ENCODE data around the gene NFATC1.

Gene NFATC1

DNA sequence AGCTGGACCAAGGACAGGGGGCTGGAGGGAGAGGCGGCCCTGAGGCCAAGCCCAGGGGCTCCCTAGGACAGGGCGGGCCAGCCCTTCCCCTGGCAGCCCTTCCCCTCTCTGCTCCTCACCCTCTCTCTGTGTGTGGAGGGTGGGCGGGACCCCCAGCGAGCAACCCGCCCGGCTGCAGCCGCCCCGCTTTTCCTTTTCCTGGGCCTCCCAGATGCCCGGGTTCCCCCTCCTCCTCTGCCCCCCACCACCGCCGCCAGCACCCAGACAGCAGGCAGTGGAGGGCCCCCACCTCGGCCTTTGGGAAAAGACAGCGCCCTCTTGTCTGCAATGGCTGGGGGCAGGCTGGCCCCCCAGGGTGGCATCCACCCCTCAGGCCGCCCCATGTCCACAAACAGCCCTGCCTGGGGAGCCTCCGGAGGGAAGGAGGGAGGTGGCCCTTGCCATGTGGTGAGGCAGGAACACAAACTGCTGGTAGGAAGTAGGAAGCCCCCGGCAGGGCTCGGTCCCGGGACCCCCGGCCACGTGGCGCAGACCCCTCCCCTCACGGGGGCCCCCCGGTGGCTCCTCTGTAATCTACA lies 148.7 kb downstream of the NFATC1 start:
- no peak for DNase-seq

DNA sequence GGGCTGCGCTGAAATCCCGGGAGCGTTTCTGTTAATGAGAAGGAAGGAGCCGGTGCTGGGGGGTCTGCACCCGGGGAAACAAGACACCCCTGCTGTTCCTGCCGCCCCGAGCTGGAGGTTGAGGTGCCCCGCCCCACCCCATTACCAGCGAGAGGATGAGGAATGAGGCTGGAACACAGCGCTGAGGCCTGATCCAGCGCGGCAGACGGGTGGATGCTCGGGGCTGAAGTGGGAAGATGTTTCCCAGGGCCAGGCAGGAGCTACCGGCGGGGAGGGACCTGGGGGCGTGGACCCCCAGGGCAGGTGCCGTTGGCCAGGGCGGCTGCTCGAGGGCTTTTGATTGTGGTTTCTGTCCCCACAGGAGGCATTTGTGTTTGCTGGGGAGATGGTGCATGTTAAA lies 149.5 kb downstream of the NFATC1 start:
- DNase-seq = no peak

DNA sequence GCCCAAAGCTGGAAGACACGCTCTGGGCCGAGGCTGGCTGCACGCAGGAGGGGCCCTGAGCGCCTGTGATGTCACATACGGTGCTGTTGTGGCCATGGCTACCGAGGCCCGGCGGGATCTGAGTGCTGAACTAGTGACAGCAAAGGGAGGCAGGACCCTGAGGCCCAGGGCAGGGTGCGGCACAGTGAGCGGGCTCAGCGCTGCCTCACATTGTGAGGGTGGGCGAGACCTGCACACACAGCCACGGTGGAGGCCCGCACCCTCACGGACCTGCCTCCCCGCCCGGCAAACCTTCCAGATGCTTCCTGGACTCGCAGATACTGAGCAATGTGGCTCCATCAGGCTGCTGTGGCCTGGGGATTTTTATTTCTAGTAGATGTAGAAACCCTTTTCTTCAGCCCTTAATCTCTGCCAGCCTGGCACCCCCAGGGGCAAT lies 150.0 kb downstream of the NFATC1 start:
- DNase-seq = no peak

DNA sequence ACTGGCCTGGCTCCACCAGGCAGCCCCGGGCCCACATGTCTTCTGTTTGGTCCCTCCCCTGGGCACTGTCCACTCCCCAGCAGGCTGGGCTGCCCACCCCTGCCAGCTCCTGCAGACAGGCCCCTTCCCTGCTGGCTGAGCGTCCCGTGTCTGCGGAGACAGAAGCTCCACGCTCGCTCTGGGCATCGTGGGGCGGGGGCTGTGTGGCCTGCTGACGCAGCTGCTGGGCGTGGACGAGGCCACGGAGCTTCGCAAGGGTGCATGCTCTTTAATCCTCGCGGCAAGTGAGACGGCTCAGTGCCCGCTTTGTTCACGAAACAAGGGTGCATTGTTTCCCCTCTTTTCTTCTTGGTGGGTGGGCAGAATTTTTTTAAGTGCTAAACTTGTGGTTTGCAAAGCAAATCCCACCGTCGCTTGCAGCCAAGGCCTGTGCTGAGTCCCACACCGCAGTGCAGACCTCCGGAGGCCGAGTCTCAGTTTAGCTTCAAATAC lies 151.1 kb downstream of the NFATC1 start:
- no peak for DNase-seq

DNA sequence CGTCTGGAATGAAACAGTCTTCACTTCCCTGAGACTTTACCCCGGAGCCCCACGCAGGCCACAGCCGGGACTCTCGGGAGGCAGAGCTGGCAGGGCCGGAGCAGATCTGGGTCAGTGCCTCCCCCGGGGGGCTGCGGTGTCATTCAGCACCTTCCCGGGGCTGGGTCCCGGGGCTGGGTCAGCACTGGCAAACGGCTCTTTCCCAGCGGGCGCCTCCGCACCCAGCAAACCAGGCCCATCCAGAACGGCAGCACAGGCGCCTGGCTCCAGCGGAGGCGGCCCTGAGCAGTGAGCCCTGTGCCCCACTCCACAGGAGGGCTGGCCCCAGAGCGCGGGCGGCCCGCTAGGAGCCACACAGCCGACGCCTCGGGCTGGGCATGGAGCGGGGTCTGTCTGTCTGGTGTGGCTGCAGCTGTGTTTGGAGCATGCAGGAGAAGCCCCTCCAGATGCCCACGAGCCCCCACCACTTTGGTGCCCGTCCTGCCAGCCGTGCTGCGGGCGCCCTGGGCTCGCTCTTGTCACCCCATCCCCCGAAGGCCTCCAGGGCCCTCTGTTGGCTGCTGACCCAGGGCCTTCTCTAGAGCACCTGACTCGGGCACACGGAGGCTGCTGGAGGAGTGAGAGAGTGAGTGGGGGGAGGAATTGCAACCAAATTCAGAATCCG lies 151.8 kb downstream of the NFATC1 start:
- DNase-seq = no peak

DNA sequence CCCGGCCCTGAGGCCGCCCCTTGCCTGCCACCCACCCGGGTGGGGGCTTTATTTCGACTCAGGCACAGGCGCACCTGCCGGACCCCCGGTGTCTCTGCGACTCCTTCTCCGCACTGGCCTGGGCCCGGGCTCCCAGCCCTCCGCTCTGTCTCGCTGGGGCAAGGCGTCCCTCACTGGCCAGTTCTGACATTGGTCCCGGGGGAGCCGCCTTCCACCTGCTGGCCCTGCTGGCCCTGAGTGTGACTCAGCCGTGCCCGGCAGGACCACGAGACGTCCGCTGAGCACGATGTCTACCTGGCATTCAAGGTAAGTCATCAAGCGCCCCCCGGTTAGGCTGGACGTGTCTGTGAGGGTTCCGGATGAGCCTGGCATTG lies 152.3 kb downstream of the NFATC1 start:
- no peak for DNase-seq

DNA sequence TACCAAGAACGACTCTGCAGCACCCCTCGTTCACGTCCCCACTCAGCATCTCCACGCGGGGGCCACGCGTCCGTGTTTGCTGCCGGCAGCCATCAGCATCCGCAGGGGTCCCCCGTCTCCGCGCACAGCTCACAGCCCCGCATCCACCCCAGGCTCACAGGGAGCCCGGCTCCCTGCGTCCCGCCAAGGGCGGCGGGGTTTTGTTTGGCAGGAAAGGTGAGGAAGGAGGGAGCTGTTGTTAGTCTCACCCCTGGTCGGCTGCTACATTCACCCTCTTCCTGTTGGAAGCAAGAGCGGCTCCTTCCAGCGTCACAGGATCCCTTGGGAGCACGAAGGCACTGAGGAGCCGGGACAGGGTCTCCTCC lies 152.9 kb downstream of the NFATC1 start:
- no peak for DNase-seq

DNA sequence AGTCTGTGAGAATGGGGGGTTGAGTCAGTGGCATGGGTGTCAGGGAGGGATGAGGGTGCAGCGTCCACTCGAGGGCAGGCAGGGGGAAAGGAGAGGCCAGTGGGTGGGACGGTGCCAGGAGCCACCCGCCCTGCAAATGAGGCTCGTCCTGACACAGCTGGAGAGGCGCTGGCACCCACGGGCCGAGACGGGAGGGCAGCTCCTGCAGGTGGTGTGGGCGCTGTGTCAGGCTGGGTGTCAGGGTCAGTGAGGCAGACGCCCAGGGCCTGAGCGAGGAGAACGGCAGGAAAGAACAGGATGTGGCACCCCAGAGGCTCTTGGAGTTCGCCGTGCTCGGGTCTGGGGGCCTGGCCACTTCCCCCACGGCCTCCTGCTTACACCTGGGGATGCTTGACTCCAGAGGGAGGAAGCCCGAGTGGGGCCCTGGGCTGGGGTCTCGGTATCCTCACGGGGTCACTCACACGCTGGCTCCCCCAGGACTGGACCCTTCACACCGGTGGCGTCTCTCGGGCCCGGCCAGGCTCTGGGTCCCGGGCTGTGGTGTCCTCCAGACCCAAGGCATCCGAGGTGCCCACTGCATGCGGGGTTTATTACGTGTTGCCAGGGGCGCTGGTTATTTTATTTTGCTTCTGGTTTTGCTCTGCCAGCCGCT lies 153.4 kb downstream of the NFATC1 start:
- DNase-seq = no peak

DNA sequence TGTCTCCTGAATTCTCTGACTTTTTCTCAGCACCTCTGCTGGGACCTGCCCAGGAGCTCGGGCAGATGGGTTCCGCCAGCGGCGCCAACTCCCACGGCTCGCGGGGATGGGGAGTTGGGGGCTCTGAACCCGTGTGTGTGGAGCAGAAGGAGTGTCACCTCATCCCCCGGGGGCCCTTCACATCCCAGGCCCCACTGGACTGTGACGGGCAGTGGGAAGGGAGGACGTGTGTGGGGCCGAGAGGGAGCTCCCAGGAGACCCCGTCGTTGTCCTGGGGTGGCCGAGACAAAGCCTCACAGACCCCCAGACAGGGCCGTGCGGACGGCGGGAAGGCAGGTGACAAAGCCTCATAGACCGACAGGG lies 153.9 kb downstream of the NFATC1 start:
- DNase-seq = no peak

DNA sequence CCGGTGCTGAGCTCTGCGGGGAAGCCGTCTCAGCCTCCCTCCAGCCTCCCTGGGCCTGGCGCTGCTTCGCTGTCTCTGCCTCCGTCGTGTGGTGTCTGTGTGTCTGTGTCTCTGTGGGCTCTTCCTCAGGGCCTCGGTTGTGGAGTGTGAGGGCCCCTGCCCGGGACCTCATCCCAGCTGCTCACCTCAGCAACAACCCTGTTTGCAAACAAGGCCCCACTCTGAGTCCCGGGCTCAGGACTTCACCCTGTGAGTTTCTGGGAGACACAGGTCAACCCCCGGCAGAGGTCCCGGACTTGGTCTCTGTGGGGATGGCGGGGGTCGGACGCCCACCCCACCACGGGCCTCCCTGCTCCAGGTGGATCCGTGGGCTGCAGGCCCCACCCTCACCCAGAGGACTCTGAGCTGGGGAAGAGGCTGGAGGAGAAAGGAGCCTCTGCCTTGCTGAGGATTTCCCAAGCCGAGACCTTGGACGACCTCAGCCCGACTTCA lies 156.5 kb downstream of the NFATC1 start:
- no peak for DNase-seq

DNA sequence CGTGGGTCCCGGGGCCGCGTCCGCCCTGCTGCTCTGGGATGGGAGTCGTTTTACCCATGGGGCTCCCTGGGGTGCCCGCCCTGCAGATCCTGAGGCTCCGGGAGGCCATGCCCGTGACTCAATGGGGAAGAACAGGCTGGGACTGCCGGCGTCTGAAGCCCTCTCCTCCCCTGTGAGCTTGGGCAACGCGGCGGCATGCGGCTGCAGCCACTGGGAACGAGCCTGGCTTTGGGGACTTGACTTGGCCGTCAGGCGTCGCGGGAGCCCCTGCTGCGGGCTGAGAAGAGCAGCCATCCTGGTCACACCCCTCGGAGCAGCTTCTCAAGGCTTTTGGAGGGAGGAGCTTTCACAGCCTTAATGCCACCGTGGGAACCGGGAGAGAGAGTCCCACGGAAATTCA lies 157.0 kb downstream of the NFATC1 start:
- DNase-seq = no peak

DNA sequence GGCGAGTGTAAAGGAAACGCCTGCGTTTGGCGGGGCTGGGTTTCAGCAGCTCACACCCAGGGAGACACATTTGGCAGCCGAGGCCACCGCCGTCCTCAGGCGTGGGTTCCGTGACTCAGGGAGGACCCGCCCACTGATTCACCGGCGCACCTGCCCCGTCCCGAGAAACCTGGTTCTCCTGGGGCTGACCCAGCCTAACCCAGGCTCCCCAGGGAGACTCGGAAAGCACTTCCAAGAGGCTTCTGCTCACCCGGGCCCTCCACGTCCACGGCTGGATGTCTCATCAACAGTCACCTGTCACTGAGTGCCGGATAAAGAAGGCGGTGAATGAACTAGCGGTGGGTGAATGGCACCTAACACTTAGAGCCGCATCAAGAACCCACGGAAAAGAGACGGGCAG lies 157.4 kb downstream of the NFATC1 start:
- DNase-seq = no peak

DNA sequence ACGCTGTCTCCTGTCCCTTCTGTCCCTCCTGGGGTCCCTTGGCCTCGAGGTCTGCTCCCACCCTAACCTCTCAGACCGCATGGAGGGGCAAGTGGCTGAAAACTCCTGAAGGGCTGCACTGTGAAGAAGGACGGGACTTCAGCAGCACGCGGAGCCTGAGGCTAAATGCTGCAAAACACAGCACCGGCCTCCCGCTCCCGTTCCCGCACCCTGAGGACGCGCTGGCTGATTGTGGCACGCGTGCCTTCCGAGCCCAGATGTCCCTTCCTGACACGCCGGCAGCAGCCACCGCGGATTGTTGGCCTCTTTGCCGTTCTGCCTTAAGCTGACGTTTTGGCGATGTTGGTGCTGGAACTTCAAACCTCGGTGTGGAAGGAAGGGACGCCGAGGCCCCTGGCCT lies 158.0 kb downstream of the NFATC1 start:
- DNase-seq = no peak

DNA sequence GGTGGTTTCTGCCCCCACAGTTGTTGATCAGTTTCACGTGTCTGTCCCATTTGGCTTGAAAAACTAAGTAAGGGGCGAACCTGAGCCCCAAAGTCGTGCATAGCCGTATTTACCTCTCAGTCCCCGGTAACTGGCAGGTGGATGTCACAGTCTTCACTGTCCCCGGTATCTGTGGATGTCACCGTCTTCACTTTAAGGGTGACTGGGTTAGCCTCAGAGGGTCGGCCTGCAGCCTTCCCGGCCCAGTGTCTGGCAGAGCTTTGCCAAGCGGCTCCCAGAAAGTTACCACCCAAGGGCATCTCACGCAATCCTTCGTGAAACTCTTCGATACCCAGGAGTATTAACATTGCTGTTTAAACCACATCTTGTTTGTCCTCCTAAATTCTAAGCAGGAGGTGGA lies 158.6 kb downstream of the NFATC1 start:
- DNase-seq = no peak

DNA sequence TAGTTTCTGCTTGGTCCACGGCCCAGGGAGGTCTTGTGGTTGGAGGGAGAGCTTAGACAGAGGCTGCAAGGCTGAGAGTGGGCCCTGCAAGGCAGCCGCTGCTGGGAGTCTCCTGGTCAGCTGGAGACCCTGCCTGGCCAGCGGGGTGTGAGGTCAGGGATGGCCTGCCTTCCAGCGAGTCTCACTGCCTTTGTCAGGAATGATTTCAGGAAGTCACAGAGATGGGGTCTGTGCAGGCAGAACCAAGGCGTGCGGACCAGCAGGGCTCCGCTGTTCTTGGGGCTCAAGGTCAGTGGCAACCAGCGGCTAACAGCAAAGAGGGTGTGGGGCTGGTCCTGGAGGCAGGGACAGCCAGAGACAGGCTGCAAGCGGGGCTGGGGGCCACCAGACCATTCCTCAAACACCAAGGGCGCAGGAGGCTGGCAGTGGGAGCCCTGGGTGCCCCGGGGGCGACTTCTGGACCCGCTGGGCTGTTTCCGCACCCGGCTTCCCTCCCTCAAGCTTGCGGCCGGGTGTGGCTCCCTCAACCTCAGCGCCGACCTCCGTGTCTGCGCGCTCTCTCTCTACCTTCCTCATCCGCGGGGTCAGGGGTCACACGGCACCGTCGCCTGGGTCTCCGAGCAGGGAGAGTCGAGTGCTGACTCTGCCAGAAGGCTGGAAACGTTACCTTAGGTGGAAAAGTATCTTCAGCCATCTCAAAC lies 159.4 kb downstream of the NFATC1 start:
- no peak for DNase-seq

DNA sequence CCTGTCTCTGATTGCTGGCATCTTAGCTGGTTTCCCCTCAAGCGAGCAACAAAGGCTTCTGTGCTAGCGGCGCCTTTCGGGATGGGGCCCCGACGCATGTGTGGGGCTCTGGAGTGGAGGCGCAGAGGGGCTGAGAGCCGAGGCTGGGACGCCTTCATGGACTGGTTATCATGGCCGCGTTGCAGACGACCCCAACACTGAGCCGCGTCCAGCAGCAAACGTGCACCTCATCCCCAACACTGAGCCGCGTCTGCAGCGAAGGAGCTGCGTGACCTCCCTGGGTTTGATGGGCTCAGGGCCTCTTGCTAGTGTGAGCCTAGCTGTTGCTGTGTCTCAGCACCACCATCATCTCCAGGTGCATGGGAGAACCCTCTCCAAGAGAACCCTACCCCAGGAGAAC lies 160.2 kb downstream of the NFATC1 start:
- no peak for DNase-seq

DNA sequence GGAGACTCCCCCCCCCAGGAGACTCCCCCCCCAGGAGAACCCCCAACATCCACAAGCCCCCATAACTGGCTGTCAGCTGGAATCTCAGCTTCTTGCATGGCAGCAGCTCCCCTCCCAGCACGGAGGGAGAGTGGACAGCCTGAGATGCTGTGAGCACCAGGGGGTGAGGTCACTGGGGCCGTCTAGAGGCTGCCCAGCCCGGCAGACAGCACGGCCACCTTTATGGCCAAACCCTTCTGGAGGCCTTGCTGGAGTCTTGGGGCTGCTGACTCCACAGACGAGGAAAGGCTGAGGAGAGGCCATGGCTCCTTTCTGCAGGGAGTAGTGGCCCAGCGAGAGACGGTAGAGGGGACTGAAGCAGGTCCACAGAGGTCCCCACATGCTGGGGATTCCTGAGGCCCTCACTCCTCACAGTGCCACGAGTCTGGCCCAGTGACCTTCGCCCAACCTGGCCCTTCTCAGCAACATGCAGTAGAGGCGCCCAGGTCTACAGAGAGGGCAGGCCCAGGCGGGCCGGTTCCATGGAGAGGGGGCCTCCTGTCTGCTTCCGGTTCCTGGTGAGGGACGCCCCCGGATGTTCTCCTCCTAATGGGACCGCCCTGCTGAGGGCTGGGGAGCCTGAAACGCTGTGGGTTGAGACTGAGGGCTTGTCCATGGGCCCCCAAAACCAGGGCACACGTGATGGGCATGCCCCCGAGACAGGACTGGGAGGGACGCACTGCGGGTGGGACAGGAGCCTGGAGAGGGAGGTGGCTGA lies 161.3 kb downstream of the NFATC1 start:
- no peak for DNase-seq

DNA sequence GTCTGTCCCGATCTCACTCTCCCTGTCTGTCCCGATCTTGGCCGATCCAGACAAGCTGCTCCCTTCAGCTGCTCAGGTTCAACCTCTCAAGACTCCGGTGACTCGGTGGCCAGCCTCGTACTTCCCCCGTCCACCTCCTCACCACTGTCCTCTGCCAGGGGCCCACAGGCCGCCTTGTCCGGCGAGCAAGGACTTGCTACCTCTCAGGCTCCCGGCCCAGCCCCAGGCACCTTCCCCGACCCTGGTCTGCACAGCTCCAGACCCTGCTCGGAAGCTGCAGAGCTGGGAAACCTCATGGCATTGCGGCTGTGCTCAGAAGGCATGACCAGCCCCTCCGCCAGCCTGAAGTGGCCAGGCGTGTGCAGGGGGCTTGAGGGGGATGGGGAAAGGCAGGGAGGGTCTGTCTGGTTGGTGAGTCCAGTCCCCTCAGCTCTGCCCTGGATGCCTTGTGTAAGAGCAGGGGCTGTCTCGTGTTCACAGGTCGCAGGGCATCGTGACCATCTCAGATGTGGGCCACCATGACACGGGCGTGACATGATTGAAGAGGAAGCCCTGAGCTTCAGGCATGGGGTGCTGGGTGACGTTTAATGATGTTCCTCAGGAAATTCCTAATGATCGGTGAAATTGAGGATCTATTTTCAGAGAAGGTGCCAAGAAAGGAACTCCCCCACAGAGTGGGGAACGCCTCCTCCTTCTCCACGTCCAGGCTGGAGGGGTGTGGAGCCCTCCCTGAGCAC lies 162.6 kb downstream of the NFATC1 start:
- no peak for DNase-seq

DNA sequence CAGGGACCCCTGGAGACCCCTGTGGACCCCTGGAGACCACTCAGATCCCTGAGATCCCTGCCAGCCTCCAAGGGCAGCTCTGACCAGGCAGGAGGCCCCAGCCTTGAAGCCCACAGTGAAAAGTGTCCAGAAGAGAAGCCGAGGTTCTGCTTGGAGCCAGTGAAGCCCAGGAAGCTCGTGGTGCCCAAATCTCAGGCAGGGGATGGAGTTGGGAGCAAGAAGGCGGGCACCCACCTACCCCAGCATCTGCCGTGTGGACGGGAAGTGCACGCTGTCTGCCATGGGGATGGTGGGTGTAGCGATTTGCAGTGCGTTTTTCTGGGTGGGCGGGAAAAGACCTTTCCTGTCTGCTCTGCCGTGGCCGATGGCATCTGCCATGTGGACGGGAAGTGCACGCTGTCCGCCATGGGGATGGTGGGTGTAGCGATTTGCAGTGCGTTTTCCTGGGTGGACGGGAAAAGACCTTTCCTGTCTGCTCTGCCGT lies 163.2 kb downstream of the NFATC1 start:
- DNase-seq = no peak

DNA sequence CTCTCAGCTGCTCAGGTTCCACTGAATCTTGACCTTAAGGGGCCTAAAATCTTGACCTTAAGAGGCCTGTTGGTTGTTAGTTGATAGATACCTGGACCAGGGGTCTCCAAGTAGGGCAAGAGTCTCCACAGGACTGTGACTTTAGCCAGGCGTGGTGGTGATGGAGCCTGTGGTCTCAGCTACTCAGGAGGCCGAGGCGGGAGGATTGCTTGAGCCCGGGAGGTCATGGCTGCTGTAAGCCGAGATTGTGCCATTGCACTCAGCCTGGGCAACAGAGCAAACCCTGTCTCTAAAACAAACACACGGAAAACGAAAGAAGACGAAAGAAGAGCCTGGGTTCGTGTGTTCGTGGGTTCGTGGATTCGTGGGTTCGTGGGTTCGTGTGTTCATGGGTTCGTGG lies 163.7 kb downstream of the NFATC1 start:
- no peak for DNase-seq

DNA sequence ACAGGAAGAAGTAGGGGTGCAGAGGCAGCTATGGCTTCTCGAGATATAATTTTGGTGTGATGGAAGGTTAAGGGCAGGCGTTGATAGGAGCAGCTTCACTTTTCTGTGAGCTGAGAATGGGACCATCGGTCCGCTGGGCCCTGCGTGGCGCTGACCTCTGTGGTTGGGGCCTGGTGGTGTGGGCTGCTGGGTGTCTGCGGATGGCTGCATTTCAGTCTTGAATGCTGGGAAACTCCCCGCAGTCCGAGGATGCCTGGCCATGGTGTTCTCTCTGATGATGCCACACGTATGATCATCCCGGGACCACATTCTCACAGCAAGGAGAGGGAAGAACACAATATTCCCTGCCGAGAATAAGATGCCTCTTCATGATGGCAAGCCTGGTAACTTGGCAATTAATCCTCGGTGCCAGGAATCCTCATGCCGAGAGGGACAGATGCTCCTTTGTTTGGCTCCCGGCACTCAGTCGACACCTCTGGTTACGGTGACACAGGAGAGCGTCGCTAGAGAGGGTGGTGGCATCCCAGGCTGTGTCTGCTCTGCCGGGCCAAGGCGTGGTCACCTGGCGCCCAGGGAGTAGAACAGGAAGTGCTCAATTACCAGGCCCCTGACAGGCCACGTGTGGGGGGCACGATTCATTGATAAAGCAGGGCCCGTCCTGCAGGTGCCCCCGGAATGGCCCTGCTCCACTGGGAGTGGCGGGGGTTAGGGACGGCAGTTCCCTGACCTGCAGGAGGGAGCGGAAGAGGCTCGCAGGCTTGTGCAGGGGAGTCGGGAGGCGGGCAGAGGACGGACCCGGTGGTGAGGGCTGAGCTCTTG lies 164.5 kb downstream of the NFATC1 start:
- no peak for DNase-seq

All from effector CD8-positive, alpha-beta T cell (primary cell).